GM10266 (cell line): ENCODE measurements around the gene KRTAP9-8.
"Not testable (repeated sequence)": the region's sequence is repeated elsewhere in the genome, so short reads cannot be mapped to it uniquely, and the experiment has no call there.

Experiments
- DNase-seq: peaks from one replicate; pipeline ENCODE4 v3.0.0; 2012; ENCODE audit errors: extremely low spot score
- CTCF ChIP-seq: IDR thresholded peaks from 2 replicates; pipeline ENCODE4 v1.5.1; 2012; ENCODE audit warnings: mild to moderate bottlenecking, low read depth; ENCODE audit not compliant: control insufficient read depth, insufficient read depth; ENCODE audit errors: missing control alignments

The KRTAP9-8 gene

GRCh38 chr17:41254861-41255260 lies 17.1 kb downstream of the KRTAP9-8 start:
- no peak for DNase-seq
- TF ChIP-seq CTCF, result no peak

- DNase-seq, result not testable (repeated sequence)
These were observed 17.8 kb downstream of the KRTAP9-8 start, which contains the start of gene KRTAP9-9 for GRCh38 chr17:41255381-41256290. Gene KRTAP9-9 (plus strand): TSS chr17:41255384.

GRCh38 chr17:41256291-41256685 lies 18.5 kb downstream of the KRTAP9-8 start:
- DNase-seq, result peak; percentile 0
- TF ChIP-seq CTCF, result no peak

- no peak for TF ChIP-seq CTCF
These were observed 20.6 kb downstream of the KRTAP9-8 start for GRCh38 chr17:41258406-41258805.

GRCh38 chr17:41263212-41263611 lies 25.4 kb downstream of the KRTAP9-8 start:
- TF ChIP-seq CTCF, result no peak
- peak; percentile 0 for DNase-seq

More at GRCh38 chr17:41258406-41258805, 20.6 kb downstream of the KRTAP9-8 start:
- DNase-seq, result no peak

- DNase-seq, result peak; percentile 0
- TF ChIP-seq CTCF, result no peak
These were observed 26.8 kb downstream of the KRTAP9-8 start for GRCh38 chr17:41264599-41264998.

- TF ChIP-seq CTCF, result no peak
- DNase-seq, result no peak
These were observed 27.3 kb downstream of the KRTAP9-8 start, which contains the start of gene KRTAP9-6 for GRCh38 chr17:41265078-41265477. Gene KRTAP9-6 (plus strand): TSS chr17:41265378. CDS start chr17:41265378, 0 bp downstream.

- DNase-seq, result no peak
- TF ChIP-seq CTCF, result no peak
These were observed 29.9 kb downstream of the KRTAP9-8 start for GRCh38 chr17:41267711-41268110.

GRCh38 chr17:41271323-41271722 lies 33.5 kb downstream of the KRTAP9-8 start:
- DNase-seq, result not testable (repeated sequence)
